Right renal pelvis (tissue), 4 donors: ENCODE data around the gene HLA-DPA1. TPM values are rescaled to one million over a fixed set of nuclear protein-coding genes. Genes with fewer than 3 reads are reported as not detected.
"Not testable (repeated sequence)": the region's sequence is repeated elsewhere in the genome, so short reads cannot be mapped to it uniquely, and the experiment has no call there.

Source experiments
- DNase-seq, 4 donors: peaks; one replicate each; pipeline ENCODE4 v3.0.0-alpha.2; 2013; ENCODE audit warnings: low read depth in 4 of 4, low spot score in 3 of 4, missing footprints in 1 of 4
- polyA plus RNA-seq, 4 donors: library from polyadenylated mRNA; unstranded; fragments of 120-200 nt; gene quantifications; one replicate each; pipeline ENCODE4 v1.2.1, GENCODE V29; 2013; ENCODE audit not compliant: insufficient read length in 4 of 4

The HLA-DPA1 gene
- polyA plus RNA-seq, result 10 to 100 TPM; 17.9 to 37.0 (median 19.2) TPM

DNA sequence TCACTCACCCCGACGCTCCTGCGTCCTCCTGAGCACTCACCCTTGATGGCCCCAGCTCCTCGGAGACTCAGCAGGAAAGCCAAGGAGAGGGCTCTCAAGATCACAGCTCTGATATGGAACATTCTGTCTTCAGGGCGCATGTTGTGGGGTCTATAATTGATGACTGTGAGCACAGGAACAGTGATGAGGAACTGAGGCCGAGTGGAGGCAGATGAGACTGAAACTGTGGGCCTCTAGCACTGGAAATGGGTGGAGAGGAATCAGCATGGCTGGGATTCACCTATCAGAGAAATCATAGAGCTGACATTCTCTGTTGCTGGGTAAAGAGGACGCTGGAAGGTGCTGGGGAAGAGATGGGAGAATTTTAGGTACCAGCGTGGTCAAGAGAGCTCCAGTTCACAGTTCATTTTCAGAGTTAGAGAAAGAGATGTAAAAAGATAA is at the start of gene HLA-DPA1:
HLA-DPA1 (minus strand) TSS at position 219 of the 441 bp plus-strand sequence.
- DNase-seq, result no peak

DNA sequence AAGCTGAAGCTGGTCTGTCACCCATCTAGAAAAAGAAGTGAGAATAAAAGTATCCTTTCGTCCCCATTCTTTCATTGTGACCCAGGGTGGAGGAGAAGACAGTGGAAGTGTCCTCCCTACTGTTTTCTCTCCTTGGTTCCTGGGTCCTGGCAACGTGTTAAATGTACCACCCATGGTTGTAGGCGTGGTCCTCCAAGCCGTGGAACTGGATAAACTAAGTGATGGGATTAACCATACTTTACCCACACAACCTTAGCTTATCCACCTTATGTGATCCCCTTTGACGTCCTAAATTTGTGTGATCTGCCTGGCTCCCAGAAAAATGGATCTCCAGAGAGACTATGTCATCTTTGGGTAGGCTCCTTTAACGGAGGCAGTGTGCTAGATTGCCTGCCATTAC is 49.7 kb upstream of the HLA-DPA1 start:
- DNase-seq, result no peak

DNA sequence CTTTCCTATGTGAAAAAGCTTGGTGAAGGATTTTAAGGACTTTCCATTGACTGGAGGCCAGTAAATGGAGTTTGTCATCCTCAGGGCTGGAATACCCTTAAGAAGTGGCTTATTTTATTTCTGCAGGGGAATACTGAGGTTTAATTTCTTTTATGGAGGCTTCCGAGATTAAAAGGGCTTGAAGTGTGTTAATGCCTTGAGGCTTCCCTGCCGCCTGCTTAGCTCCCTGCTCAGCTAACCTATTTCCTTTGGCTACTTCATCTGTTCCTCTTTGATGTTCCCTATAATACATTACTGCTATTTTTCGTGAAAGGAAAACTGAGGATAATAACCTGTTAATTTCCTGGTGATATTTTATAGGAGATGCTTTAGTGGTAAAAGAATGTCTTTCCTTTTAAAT is 46.6 kb upstream of the HLA-DPA1 start:
- no peak for DNase-seq

DNA sequence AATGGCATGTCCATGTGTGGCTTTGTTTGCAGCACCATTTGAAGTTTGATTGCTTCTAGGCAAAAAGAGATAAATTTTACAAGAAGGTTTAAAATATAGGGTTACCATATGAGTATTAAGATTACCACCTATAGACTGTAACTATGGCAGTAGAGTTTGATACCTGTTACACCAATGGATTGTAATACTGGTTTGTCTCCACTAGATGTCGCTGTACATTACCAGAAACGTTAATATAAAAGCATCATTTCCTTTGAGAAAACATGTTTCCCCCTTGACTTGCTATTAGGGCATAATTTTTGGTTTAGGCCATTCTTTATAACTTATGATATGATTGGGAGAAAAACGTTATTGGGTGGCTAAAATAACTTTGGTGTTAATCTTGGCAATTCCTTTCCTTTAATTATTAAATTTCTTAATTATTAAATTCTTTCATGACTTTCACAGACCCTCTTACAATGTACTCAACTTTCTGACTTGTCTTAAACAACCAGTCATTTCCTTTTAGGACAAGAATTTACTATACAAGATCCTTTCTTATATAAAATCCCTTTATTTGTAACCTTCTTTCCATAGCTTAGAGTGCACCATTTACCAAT is 45.2 kb upstream of the HLA-DPA1 start:
- DNase-seq, result peak in 2 of 4 donors; percentile 24 to 34

GRCh38 chr6:33117811-33118277 is 44.4 kb upstream of the HLA-DPA1 start:
- no peak for DNase-seq

DNA sequence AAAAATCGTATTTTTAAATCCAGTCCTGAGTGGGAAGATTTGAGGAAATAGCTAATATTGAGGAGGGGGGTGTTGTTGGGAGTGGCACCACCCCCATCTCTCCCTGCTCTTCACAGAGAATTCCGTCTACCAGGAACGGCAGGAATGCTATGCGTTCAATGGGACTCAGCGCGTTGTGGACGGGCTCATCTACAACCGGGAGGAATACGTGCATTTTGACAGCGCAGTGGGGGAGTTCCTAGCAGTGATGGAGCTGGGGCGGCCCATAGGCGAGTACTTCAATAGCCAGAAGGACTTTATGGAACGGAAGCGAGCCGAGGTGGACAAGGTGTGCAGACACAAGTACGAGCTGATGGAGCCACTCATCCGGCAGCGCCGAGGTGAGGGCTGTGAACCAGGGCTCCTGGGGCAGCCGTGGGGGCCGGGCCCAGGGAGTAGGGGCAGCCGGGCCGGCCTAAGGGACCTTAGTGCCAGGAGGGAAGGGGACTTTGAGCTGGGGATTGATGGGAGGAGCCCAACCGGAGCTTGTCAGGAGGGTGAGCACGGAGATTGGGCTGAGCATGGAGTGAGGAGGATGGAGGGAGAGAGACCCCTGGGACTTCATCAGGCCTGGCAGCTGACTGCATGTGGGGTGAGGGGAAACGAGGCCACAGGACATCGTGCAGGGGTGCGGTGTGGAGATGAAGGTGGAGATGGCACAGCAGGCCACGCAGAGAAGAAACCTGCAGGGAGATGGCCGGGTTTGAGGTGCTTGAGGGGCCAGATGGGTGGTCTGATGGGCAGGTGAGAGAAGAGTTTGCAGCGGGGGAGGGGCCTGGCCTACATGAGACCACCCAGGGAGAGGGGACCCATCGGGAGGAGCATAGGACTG is 43.6 kb upstream of the HLA-DPA1 start:
- DNase-seq, result peak in 1 of 4 donors; percentile 15

- no peak for DNase-seq
Observed at GRCh38 chr6:33116417-33116816, 43.0 kb upstream of the HLA-DPA1 start.

GRCh38 chr6:33114406-33114805 is 41.0 kb upstream of the HLA-DPA1 start:
- DNase-seq, result no peak

DNA sequence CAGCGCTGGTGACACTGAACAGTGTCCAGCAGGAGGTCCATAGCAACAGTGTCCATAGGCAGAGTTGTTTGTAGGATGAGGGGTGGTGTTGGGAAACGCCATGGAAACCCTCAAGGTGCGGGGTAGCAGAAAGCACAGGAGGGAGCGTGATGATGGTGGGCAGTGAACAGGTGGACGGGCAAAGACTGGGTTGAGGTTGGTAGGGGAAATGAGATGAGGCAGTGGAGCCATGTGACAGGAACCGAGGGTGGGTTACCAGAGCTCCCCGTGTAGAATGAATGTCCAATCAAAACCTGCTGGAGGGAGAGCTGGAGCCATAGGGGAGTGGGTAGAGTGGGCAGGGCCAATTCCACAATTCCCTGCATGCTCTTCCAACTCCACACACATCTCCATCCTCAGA is 40.3 kb upstream of the HLA-DPA1 start:
- no peak for DNase-seq

GRCh38 chr6:33112148-33112547 is 38.7 kb upstream of the HLA-DPA1 start:
- DNase-seq, result peak; percentile 18 to 40 (median 26)

- DNase-seq, result no peak
Observed at GRCh38 chr6:33108307-33108706, 34.9 kb upstream of the HLA-DPA1 start.

DNA sequence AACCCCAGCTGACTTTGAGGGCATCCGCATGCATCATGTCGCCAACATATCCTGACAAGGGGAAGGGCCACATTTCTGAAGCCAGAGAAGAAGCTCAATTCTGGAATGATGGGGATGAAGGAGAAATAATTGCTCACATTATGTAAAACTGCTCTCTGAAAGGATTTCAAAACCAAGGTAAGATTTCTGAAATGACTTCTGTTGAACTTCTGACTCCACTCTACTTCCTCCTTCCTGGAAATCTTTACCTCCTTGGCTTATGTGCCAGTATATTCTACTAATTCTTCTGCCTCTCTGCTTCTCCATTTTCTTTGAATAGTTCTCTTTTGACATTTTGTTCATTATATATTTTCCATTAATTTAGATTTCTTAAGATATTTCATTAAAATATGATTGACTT is 34.2 kb upstream of the HLA-DPA1 start:
- DNase-seq, result no peak

- no peak for DNase-seq
Observed at GRCh38 chr6:33105916-33106871, 32.7 kb upstream of the HLA-DPA1 start.

- DNase-seq, result no peak
Observed at GRCh38 chr6:33105386-33105785, 31.9 kb upstream of the HLA-DPA1 start.

GRCh38 chr6:33104887-33105286 is 31.4 kb upstream of the HLA-DPA1 start:
- no peak for DNase-seq

DNA sequence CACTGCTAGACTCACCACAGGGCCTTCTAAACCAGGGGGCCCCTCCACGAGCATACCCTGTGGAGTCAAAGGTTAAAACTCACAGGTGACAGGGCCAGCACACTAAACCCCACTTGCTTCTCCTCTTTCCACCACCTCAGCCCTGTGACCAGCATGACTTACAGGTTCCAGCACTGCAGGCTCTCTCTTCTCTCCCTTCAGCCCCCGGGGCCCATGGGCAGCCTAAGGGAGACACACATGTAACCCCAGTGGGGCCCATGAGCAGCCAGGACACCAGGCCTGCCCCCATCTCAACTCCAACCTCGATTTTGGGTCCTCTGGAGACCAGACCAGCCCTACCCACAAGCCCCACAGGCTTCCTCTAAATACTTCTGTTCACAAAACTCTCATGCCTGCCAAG is 30.3 kb upstream of the HLA-DPA1 start:
- no peak for DNase-seq

DNA sequence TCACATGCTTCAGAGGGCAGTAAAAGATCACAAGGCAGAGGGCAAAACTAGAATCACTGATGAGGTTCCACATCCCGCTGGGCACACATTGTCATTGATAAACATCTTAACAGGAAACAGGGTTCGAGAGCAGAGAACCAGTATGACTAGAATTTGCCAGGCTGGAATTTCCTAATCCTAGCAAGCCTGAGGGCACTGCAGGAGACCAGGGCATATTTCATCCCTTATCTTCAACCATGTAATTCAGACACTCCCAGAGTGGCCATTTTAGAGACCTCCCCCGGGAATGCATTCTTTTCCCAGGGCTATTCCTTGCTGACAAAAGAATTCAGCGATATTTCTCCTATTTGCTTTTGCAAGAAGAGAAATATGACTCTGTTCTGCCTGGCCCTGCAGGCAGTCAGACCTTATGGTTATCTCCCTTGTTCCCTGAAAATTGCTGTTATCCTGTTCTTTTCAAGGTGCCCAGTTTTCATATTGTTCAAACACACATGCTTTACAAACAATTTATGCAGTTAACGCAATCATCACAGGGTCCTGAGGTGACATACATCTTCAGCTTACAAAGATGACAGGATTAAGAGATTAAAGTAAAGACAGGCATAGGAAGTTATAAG is 27.8 kb upstream of the HLA-DPA1 start:
- DNase-seq, result not testable (repeated sequence)

DNA sequence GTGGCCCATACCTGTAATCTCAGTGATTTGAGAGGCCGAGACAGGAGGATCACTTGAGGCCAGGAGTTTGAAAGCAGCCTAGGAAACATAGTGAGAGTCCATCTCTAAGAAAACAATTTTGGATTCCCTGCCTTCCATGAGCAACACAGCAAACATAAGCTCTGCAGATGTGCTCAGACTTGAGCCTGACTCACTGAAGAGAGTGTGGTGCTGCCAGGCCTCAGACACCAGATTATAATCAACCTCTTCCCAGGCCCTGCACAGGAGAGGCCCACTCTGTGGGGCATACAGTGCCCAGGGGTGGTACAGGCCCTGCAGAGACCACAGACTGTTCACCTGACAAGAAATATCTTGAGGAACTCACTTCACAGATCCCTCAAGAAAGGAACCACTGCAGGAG is 22.2 kb upstream of the HLA-DPA1 start:
- no peak for DNase-seq

GRCh38 chr6:33093855-33094254 is 20.4 kb upstream of the HLA-DPA1 start:
- no peak for DNase-seq

DNA sequence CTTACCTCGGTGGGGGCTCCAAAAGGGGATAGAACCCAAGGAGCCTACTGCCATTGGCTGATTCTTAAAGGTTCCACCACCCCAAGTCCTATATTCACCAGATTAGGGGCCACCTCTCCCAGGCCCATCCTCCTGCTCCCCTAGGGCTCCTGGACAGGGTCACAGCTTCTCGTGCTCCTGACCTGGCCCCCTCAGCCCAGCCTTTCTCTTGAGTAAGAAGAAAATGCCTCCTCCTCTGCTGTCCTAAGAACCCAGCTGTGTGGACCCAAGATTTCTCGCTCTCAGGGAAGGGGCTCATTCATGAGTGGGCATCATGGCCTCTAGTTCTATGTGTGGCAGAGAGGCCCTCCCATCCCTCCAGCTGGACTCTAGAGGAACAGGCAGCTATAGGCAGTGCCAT is 18.9 kb upstream of the HLA-DPA1 start:
- DNase-seq, result no peak
